HG03103 (cell line): ENCODE measurements around the gene PTPRQ.
"Not testable (repeated sequence)": the region's sequence is repeated elsewhere in the genome, so short reads cannot be mapped to it uniquely, and the experiment has no call there.

Source experiments
- ATAC-seq: cut with Tn5 transposase; IDR thresholded peaks from one replicate; pipeline ENCODE4 v1.9.1; 2021; ENCODE audit warnings: low read depth; ENCODE audit not compliant: unreplicated experiment

Gene PTPRQ

GRCh38 chr12:80461851-80462250 lies 17.8 kb downstream of the PTPRQ start:
- not testable (repeated sequence) for ATAC-seq

- ATAC-seq, result no peak
Observed at GRCh38 chr12:80469681-80470080, 25.6 kb downstream of the PTPRQ start.

- no peak for ATAC-seq
Observed at GRCh38 chr12:80470403-80470802, 26.4 kb downstream of the PTPRQ start.

- no peak for ATAC-seq
Observed at GRCh38 chr12:80472236-80472635, 28.2 kb downstream of the PTPRQ start.

GRCh38 chr12:80472911-80473500 lies 29.0 kb downstream of the PTPRQ start:
- ATAC-seq, result peak; percentile 80

- ATAC-seq, result not testable (repeated sequence)
Observed at GRCh38 chr12:80477521-80478145, 33.6 kb downstream of the PTPRQ start.

GRCh38 chr12:80484746-80485145 lies 40.7 kb downstream of the PTPRQ start:
- no peak for ATAC-seq

GRCh38 chr12:80485222-80485987 lies 41.4 kb downstream of the PTPRQ start:
- no peak for ATAC-seq

GRCh38 chr12:80490329-80490728 lies 46.3 kb downstream of the PTPRQ start:
- ATAC-seq, result no peak

- no peak for ATAC-seq
Observed at GRCh38 chr12:80491166-80491565, 47.1 kb downstream of the PTPRQ start.

GRCh38 chr12:80493466-80493865 lies 49.4 kb downstream of the PTPRQ start:
- ATAC-seq, result no peak

GRCh38 chr12:80494836-80495235 lies 50.8 kb downstream of the PTPRQ start:
- no peak for ATAC-seq

GRCh38 chr12:80498059-80498728 lies 54.2 kb downstream of the PTPRQ start:
- no peak for ATAC-seq

GRCh38 chr12:80504389-80505163 lies 60.5 kb downstream of the PTPRQ start:
- peak; percentile 77 for ATAC-seq

- no peak for ATAC-seq
Observed at GRCh38 chr12:80509781-80510556, 65.9 kb downstream of the PTPRQ start.

- ATAC-seq, result no peak
Observed at GRCh38 chr12:80512781-80513180, 68.7 kb downstream of the PTPRQ start.

- ATAC-seq, result no peak
Observed at GRCh38 chr12:80513211-80513610, 69.2 kb downstream of the PTPRQ start.

GRCh38 chr12:80517655-80518054 lies 73.6 kb downstream of the PTPRQ start:
- ATAC-seq, result no peak

- ATAC-seq, result no peak
Observed at GRCh38 chr12:80531646-80532045, 87.6 kb downstream of the PTPRQ start.

- ATAC-seq, result no peak
Observed at GRCh38 chr12:80539029-80539428, 95.0 kb downstream of the PTPRQ start.
